ENCODE results near the gene SLC4A8. TPM values are rescaled to one million over a fixed set of nuclear protein-coding genes. Genes with fewer than 3 reads are reported as not detected.

SLC4A8 gene
- total RNA-seq, 1 experiment from 2014 or later: 26.3 TPM

- H2BK12ac ChIP-seq (ENCODE audit: insufficient read length, low read depth, low read length): no peak overlapping the region
- H2AK5ac ChIP-seq (ENCODE audit: insufficient read length, low read length): no peak overlapping the region
- Mint-ChIP-seq H3K4me3 (no peak overlapping the region), H3K27ac (no peak overlapping the region), H3K27me3 (ENCODE audit: low read depth) (no peaks in the 10 kb centered on the region), H3K4me1 (0 out of 4 replicates have a peak, but pooled peaks cover 0 to 2% of the 10 kb centered on the region in 2 experiments), H3K9me3 (no peaks in the 10 kb centered on the region), H3K36me3 (ENCODE audit: insufficient read depth in 1 of 3, low read depth in 3 of 3) (peaks cover 0 to 11% (median 1%) of the 10 kb centered on the region in 3 experiments; a peak in 3 of 7 replicates)
- no peak overlapping the region for H3K4ac ChIP-seq (ENCODE audit: low read depth, low read length)
- no peak overlapping the region for H3T11ph ChIP-seq (ENCODE audit: low read length)
- H3K79me1 ChIP-seq (ENCODE audit: insufficient read depth, low read depth, low read length, poor library complexity, severe bottlenecking): no peaks in the 10 kb centered on the region
- no peak overlapping the region for H3K56ac ChIP-seq (ENCODE audit: insufficient read length, low read depth, low read length)
- no peaks in the 10 kb centered on the region for H3K79me2 ChIP-seq (ENCODE audit: insufficient read depth, low read length)
- H2BK20ac ChIP-seq (ENCODE audit: low read depth, low read length, poor library complexity, severe bottlenecking): no peak overlapping the region
- H2AFZ ChIP-seq (ENCODE audit: low read length): no peak overlapping the region
- WGBS (ENCODE audit: extremely low coverage, insufficient read length, low lambda C conversion rate): 100% methylated on average over 1 of the region's 6 CpGs
- H4K91ac ChIP-seq (ENCODE audit: insufficient read length, low read depth, low read length): no peak overlapping the region
- H3K9ac ChIP-seq (ENCODE audit: extremely low read depth, insufficient read length, low read length): no peak overlapping the region
- H3K4me1 ChIP-seq (ENCODE audit: insufficient read depth, low read length): no peaks in the 10 kb centered on the region
- no peak overlapping the region for H3K4me2 ChIP-seq (ENCODE audit: insufficient read depth, insufficient read length, low read length)
- no peaks in the 10 kb centered on the region for H3K9me3 ChIP-seq (ENCODE audit: control insufficient read depth, low read depth, low read length)
- H3K27ac ChIP-seq (ENCODE audit: insufficient read length, low read depth, low read length): no peak overlapping the region
- H3K27me3 ChIP-seq (ENCODE audit: insufficient read depth, low read length): no peaks in the 10 kb centered on the region
- no peaks in the 10 kb centered on the region for H3K23me2 ChIP-seq (ENCODE audit: insufficient read length, low read depth, low read length, poor library complexity, severe bottlenecking)
- no peak for TF ChIP-seq CTCF (conservative IDR thresholded peaks at IDR 0.05)
- no peak overlapping the region for H2BK5ac ChIP-seq (ENCODE audit: insufficient read length, low read length)
- no peak for DNase-seq
- H3K23ac ChIP-seq (ENCODE audit: insufficient read length, low read depth, low read length): no peak overlapping the region
- H3K18ac ChIP-seq (ENCODE audit: insufficient read length, low read depth, low read length): no peak overlapping the region
- no peak overlapping the region for H3K14ac ChIP-seq (ENCODE audit: insufficient read depth, low read length)
- no peaks in the 10 kb centered on the region for H4K20me1 ChIP-seq (ENCODE audit: control insufficient read depth, insufficient read depth, insufficient read length)
- H2BK15ac ChIP-seq (ENCODE audit: low read depth, low read length): no peak overlapping the region
- H2BK120ac ChIP-seq (ENCODE audit: low read depth, low read length, poor library complexity, severe bottlenecking): no peak overlapping the region
- no peak overlapping the region for H4K8ac ChIP-seq (replicated peaks; ENCODE audit: insufficient read length, low read depth, low read length)
- no peak overlapping the region for H4K5ac ChIP-seq (ENCODE audit: insufficient read length, low read depth, low read length)
These were observed 80.9 kb downstream of the SLC4A8 start for GRCh38 chr12:51505360-51506105.

Data from H9 (cell line).